Keratinocyte (primary cell): ENCODE results near the gene CLINT1. TPM values are rescaled to one million over a fixed set of nuclear protein-coding genes. Genes with fewer than 3 reads are reported as not detected.

Experiments used
- DNase-seq: peaks from one replicate; pipeline ENCODE4 v3.0.0-alpha.2; 2011; ENCODE audit warnings: low read depth, missing footprints, low spot score
- FAIRE-seq: peaks from 2 replicates; lab custom pipeline; 2011; peaks lifted over from hg19 to GRCh38; lab: Jason Lieb, UNC
- H2AFZ ChIP-seq: 2 replicates; pipeline ENCODE4 v1.6.0; 2012; ENCODE audit warnings: low read length, control low read depth, inconsistent platforms; ENCODE audit not compliant: control insufficient read depth
- H3K27ac ChIP-seq: 2 replicates; pipeline ENCODE4 v1.5.1; 2011; ENCODE audit warnings: low read length; ENCODE audit not compliant: control insufficient read depth, insufficient read depth
- H3K27me3 ChIP-seq: 3 replicates; pipeline ENCODE4 v1.6.0; 2011; ENCODE audit warnings: low read length; ENCODE audit not compliant: control insufficient read depth, insufficient read depth; ENCODE audit errors: extremely low read depth
- H3K36me3 ChIP-seq, 2 experiments: 2 replicates in 1 of 2; 3 replicates in 1 of 2; pipeline ENCODE4 v1.5.1; 2011; ENCODE audit warnings: low read length in 2 of 2, mild to moderate bottlenecking in 1 of 2; ENCODE audit not compliant: control insufficient read depth in 2 of 2, insufficient read depth in 2 of 2; ENCODE audit errors: extremely low read depth in 1 of 2
- H3K4me1 ChIP-seq: 3 replicates; pipeline ENCODE4 v1.5.1; 2011; ENCODE audit warnings: low read length; ENCODE audit not compliant: control insufficient read depth, insufficient read depth; ENCODE audit errors: extremely low read depth
- H3K4me2 ChIP-seq: 3 replicates; pipeline ENCODE4 v1.6.0; 2011; ENCODE audit warnings: low read depth, low read length; ENCODE audit not compliant: control insufficient read depth, insufficient read depth; ENCODE audit errors: extremely low read depth
- H3K4me3 ChIP-seq, 3 experiments: fragments of 200-600 bp in 1 of 3; sonication (generic) in 1 of 3; 2 replicates in 2 of 3; 3 replicates in 1 of 3; pipeline ENCODE4 v1.5.1; 2011 to 2016; ENCODE audit warnings: low read length in 3 of 3, mild to moderate bottlenecking in 3 of 3, control low read depth in 2 of 3, inconsistent platforms in 1 of 3, low read depth in 1 of 3, mixed read lengths in 1 of 3, mixed run types in 1 of 3, moderate library complexity in 1 of 3; ENCODE audit not compliant: control insufficient read depth in 2 of 3, insufficient read depth in 2 of 3; ENCODE audit errors: extremely low read depth in 1 of 3
- H3K79me2 ChIP-seq: 2 replicates; pipeline ENCODE4 v1.6.0; 2012; ENCODE audit warnings: low read length; ENCODE audit not compliant: control insufficient read depth, insufficient read depth
- H3K9ac ChIP-seq: 3 replicates; pipeline ENCODE4 v1.6.0; 2011; ENCODE audit warnings: low read length; ENCODE audit not compliant: control insufficient read depth, insufficient read depth; ENCODE audit errors: extremely low read depth
- H3K9me1 ChIP-seq: 3 replicates; pipeline ENCODE4 v1.6.0; 2011; ENCODE audit warnings: low read length; ENCODE audit not compliant: control insufficient read depth, insufficient read depth; ENCODE audit errors: extremely low read depth
- H3K9me3 ChIP-seq: 2 replicates; pipeline ENCODE4 v1.5.1; 2012; ENCODE audit warnings: low read depth, low read length; ENCODE audit not compliant: control insufficient read depth
- H4K20me1 ChIP-seq: 3 replicates; pipeline ENCODE4 v1.6.0; 2011; ENCODE audit warnings: low read length; ENCODE audit not compliant: control insufficient read depth, insufficient read depth; ENCODE audit errors: extremely low read depth
- CTCF ChIP-seq, 3 experiments: IDR thresholded peaks in 1 of 3; conservative IDR thresholded peaks in 1 of 3; optimal IDR thresholded peaks in 1 of 3; 2 replicates in 2 of 3; 3 replicates in 1 of 3; pipeline versions ENCODE3 to v1.5.1; 2011; ENCODE audit warnings: low read length in 3 of 3, mild to moderate bottlenecking in 3 of 3, moderate library complexity in 2 of 3, control low read depth in 1 of 3, inconsistent platforms in 1 of 3; ENCODE audit not compliant: insufficient read depth in 2 of 3; ENCODE audit errors: extremely low read depth in 1 of 3
- EZH2 ChIP-seq: IDR thresholded peaks from one replicate; pipeline ENCODE4 v1.6.1; 2012; ENCODE audit warnings: inconsistent platforms, mild to moderate bottlenecking, low read length, moderate library complexity
- dilution Hi-C: fragments of 300-500 bp; cut with MboI; formaldehyde crosslinking; loops from one replicate; pipeline ENCODE4 v1.7.0; 2020; ENCODE audit warnings: low sequenced_read_pairs; ENCODE audit not compliant: extremely low pct_ligation_motif_present
- polyA plus RNA-seq, 5 experiments: library from polyadenylated mRNA; depleted of rRNA in 3 of 5; stranded (reverse) in 3 of 5; stranded (forward) in 1 of 5; unstranded in 1 of 5; fragments of >200 nt; gene quantifications; 1 replicate in 1 of 5; 2 replicates in 3 of 5; 3 replicates in 1 of 5; pipeline versions ENCODE4 v1.2.1 to v1.2.3, GENCODE V29; 2011 to 2012; ENCODE audit warnings: missing spikeins in 2 of 5, low read depth in 1 of 5, low replicate concordance in 1 of 5

Gene CLINT1
- polyA plus RNA-seq, 1 donor (not counting 4 experiments of a cell fraction or from before 2014, with no cell fraction given) = 112 TPM

GRCh38 chr5:157818368-157818767 lies 40.6 kb downstream of the CLINT1 start:
- Histone ChIP-seq H3K9me1 (no peaks in the 10 kb centered on the region), H3K9me3 (no peaks in the 10 kb centered on the region), H3K4me3 (no peak overlapping the region), H3K4me2 (no peak overlapping the region), H3K27ac (no peak overlapping the region), H3K27me3 (no peaks in the 10 kb centered on the region), H3K9ac (no peak overlapping the region), H3K79me2 (peaks cover 42% of the 10 kb centered on the region), H4K20me1 (peaks cover 3% of the 10 kb centered on the region), H3K36me3 (peaks cover 3 to 6% of the 10 kb centered on the region in 2 experiments), H3K4me1 (no peaks in the 10 kb centered on the region), H2AFZ (no peak overlapping the region)
- TF ChIP-seq EZH2 = no peak
- FAIRE-seq (no peak), DNase-seq (no peak)
- dilution Hi-C loops = no loop called here

DNA sequence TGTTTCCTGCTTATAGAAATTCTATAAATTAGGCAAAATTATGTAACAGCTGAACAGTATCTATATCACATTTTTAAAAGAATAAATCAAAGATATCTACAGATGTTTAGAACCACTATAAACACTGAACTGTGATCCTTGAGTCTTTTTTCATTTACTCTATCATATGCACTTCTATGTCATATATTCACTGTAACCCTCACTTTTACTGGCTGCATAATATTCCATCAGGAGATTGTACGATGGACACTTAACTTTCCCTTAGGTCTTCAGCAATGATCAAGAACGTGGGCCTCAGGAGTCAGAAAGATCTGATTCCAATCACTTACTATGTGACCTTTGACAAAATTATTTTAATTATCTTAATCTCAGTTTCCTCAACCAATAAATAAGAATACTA lies 41.0 kb downstream of the CLINT1 start:
- H3K9me3 ChIP-seq = no peaks in the 10 kb centered on the region
- FAIRE-seq (no peak), DNase-seq (no peak)
- peaks cover 42% of the 10 kb centered on the region for H3K79me2 ChIP-seq
- no peak overlapping the region for H3K4me3 ChIP-seq
- no peaks in the 10 kb centered on the region for H3K4me1 ChIP-seq
- no peak overlapping the region for H3K27ac ChIP-seq
- dilution Hi-C loops = no loop called here
- TF ChIP-seq EZH2 (no peak), CTCF (optimal IDR thresholded peaks at IDR 0.05 in 1 of 3, IDR thresholded peaks at IDR 0.05 in 1 of 3, conservative IDR thresholded peaks at IDR 0.05 in 1 of 3; ENCODE audit: extremely low read depth in 1 of 3, insufficient read depth in 2 of 3, low read length in 3 of 3) (no peak)
- no peaks in the 10 kb centered on the region for H3K9me1 ChIP-seq
- H2AFZ ChIP-seq = no peak overlapping the region
- no peaks in the 10 kb centered on the region for H3K27me3 ChIP-seq
- peaks cover 4 to 8% of the 10 kb centered on the region in 2 experiments for H3K36me3 ChIP-seq
- H4K20me1 ChIP-seq = peaks cover 3% of the 10 kb centered on the region
- H3K9ac ChIP-seq = no peak overlapping the region
- H3K4me2 ChIP-seq = no peak overlapping the region

DNA sequence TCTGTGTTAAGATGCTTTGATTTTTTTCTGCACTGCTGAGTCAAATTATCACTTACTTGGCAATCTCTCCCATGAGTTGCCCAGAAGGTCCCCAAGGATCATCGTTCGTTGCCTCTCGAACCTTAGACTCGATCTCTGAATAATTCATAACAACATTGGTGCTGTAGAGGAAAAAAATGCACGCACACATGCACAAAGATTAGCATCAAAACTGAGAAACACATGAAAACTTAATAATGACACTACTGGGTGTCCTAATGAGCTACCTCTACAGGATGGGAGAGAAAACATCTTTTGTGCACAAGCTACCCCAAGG lies 41.6 kb downstream of the CLINT1 start:
- Histone ChIP-seq H3K27me3 (no peaks in the 10 kb centered on the region), H2AFZ (no peak overlapping the region), H4K20me1 (peaks cover 3% of the 10 kb centered on the region), H3K9me3 (no peaks in the 10 kb centered on the region), H3K79me2 (peaks cover 38% of the 10 kb centered on the region), H3K4me3 (no peak overlapping the region), H3K27ac (no peak overlapping the region), H3K4me1 (no peaks in the 10 kb centered on the region), H3K9ac (no peak overlapping the region), H3K4me2 (no peak overlapping the region), H3K36me3 (peaks cover 4 to 9% of the 10 kb centered on the region in 2 experiments), H3K9me1 (no peaks in the 10 kb centered on the region)
- DNase-seq (no peak), FAIRE-seq (no peak)
- TF ChIP-seq EZH2 (no peak), CTCF (optimal IDR thresholded peaks at IDR 0.05 in 1 of 3, IDR thresholded peaks at IDR 0.05 in 1 of 3, conservative IDR thresholded peaks at IDR 0.05 in 1 of 3; ENCODE audit: extremely low read depth in 1 of 3, insufficient read depth in 2 of 3, low read length in 3 of 3) (no peak)
- dilution Hi-C loops = no loop called here
